NCI-H510A treated with DMSO at 0.1 percent for 48 hours (cell line): ENCODE results near the gene DOP1A.
"Not testable (repeated sequence)": the region's sequence is repeated elsewhere in the genome, so short reads cannot be mapped to it uniquely, and the experiment has no call there.

Source experiments
- DNase-seq: peaks from one replicate; lab custom pipeline; 2025; lab: John Stamatoyannopoulos, UW

The DOP1A gene

DNA sequence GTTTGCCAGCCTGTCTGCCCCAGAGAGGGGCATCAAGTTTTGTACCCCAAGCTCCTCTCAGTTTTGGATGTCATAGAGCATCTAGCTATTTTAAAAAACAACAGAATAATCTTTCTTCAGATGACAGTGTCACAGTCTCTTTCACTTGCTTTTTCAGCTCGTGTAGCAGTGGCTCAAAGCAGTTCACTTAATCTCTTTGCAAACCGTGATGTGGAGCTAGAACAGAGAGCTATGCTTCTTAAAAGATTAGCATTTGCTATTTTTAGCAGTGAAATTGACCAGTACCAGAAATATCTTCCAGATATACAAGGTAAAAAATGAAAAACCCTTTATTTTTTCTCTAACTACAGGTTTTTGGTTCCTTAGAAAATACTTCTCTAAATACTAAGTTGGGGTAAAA is 88.3 kb downstream of the DOP1A start:
- no peak for DNase-seq

DNA sequence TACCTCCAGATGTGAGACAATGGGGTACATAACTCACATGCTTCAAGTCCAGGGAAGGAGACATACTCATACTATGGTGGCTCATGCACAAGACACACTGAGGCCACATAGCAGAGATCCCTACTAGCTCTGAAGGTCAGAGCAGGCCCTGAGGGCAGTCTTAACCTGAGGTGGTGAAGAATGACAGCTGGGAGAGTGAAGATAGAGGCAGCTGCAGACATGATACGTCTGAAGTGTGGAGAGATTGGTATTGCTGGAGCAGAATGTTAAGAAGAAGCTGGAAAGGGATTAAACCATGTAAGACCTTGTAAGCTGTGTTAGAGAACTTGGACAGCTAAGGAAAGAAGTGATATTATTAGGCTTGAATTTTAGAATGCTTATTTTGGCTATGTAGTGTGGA is 92.7 kb downstream of the DOP1A start:
- DNase-seq = no peak

DNA sequence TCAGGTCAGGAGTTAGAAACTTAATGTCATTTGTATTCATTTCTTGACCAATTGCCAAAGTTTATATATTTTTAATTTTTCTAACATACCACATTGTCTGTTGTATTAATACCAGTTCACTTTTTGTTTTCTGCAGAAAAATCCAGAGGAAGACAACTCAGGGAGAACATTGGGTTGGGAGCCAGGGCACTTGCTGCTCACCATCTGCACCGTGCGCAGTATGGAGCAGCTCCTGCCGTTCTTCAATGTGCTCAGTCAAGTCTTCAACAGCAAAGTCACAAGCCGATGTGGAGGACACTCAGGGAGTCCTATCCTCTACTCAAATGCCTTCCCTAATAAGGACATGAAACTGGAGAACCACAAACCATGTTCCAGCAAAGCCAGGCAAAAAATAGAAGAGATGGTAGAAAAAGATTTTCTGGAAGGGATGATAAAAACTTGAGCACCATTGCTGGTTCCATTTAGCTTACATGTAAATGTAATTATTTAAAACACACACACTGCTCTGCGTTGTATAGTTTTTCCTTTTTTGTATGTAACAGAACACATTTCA is 100.3 kb downstream of the DOP1A start:
- no peak for DNase-seq

DNA sequence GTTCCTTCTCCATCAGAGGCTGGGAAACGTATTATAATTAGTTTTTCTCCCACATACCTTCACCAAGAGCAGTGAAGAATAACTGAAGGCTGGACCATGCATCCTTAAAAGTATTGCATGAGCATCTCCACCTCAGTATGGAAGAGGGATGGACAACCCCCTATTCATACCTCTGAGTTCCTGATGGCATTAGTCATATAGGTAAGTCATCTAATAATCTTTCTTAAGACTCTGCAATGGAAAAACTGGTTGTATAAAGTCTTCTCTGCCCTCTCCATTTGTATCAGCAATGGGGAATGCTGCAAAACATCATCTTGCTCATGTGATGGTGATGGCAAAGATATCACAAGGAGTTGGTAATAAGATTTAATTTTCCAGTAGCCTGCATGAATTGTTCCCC is 101.1 kb downstream of the DOP1A start:
- DNase-seq = no peak

DNA sequence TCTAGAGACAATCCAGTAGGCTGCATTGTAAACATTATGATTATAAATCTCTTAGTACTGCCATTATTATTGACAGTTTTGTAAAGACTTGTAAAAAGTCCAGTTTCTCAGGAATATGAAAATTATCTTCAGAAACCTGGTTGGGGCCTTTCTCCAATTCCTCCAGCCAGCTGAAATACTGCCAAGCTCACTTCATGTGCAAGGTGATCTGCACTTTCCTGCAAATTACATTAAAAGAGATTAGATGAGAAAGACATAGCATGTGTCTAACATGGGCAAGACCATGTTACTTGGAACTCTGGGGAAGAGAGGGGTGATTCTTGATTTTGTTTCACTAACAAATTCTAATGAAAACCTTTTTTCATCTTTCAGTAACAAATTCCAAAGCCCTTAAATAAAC is 101.6 kb downstream of the DOP1A start:
- DNase-seq = no peak

DNA sequence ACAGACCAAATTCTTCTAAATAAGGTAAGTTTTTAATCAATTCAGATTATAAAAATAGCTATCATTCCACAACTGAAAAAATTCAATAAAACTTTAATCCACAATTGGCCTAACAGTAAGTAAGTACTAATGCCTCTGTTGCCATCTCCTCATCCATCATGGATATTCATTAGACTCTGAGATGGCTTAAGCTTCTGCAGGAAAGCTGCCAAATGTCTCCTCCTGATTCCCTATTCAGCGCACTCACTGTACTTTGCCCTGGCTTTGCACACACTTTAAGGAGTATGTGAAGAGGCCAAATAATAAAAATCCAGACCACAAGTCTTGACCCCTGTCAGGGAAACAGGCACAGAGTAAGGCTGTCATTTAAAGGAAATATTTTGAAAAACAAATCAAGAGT is 102.0 kb downstream of the DOP1A start:
- no peak for DNase-seq

DNA sequence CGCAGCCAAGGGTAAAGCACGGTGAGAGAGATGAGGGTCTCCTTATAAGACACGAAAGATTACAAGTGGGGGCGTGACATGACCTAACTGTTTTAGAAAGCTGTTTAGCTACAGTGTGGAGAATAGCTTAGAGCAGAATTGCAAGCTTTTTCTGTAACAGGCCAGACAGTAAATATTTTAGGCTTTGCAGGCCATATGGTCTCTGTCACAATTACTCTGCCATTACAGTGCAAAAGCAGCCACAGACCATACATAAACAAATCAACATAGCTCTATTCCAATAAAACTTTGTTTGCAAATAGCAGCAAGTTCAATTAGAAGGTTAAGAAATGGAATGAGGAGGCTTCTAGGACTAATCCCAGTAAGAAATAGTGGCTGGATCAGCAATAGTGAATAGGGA is 108.8 kb downstream of the DOP1A start:
- no peak for DNase-seq

DNA sequence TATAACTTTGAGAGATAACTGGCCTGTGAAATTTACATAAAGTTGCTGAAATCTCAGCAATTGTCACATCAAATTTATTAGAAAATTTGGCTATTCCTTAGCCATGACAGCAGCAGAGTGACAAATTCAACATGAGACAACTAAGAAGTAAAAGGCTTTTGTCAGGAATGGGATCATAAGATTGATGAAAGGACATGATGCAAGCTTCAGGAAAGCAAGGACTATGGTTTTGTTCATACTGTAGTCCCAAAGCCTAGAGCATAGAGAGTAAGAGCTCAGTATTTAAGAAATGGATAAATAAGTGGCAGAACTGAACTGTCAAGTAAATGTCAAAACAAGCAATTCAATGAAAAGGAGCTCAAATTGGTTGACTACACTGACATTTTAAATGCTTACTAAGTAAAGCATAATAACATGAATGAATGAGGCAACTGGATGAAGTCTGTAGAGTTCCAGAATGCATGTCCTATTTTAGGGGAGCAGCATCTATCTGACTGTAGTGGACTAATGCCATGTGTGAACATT is 113.0 kb downstream of the DOP1A start:
- DNase-seq = no peak

DNA sequence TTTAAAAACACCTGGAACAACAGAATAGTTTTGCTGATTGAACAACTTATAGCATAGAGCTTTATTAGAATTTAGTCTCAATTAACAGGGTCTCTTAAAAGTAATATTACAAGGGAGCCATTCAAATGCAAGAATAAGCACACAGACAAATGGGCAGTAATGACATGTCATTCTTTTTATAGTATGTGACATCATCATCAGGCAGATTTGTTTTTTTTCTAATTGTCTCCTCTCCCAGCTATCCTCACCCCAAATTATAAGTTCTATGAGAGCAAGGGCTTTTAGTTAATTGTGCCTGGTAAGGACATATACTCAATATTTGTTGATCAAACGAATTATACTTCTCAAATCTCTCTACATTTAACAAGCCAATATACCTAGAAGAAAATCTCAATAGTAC is 114.6 kb downstream of the DOP1A start:
- DNase-seq = no peak

DNA sequence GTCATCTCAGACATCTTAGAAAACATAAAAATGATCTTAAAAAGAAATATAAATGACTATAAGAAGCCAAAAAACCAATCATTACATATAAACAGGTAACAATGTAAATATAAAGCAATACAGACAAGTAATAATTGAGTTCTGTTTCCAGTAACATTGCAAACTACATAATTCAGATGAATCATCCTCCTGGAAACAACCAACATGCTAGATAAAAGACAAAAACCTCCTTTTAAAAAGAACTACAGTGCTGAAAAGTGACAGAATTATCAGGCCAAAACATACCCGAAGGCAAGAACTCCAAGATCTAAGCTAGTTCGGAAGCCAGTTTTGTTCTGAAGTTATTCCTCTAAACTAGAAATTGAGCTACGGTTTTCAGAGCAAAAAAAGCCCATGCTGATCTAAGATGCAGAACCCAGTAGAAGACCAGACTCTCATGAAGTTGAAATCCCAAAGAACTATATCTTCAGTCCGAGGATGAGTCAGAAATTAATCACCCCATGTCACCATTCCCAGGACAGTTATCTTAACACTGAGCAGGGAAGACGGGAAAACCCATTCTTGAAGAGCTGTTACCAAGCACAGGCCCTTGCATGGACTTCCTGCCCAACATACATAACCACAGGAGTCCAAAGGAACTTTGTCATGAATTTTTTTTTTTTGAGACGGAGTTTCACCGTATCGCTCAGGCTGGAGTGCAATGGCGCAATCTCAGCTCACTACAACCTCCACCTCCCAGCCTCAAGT is 115.8 kb downstream of the DOP1A start:
- DNase-seq = no peak

DNA sequence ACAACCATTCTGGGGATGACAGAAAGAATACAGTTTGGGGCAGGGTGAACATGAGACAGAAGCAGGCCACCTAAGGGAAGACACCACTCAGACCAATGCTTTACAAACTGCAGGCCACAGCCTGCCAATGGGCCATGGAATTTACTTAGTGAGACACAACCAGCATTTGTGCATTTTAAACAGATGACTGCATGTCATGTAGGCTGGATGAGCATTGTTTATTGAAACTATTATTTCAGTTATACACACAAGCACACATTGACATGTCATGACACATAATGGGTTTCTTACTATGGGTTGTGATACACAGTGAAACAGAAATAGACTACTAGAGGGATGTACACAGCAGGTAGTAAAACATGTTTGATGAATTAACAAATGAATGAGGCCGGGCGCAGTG is 117.6 kb downstream of the DOP1A start:
- DNase-seq = no peak

DNA sequence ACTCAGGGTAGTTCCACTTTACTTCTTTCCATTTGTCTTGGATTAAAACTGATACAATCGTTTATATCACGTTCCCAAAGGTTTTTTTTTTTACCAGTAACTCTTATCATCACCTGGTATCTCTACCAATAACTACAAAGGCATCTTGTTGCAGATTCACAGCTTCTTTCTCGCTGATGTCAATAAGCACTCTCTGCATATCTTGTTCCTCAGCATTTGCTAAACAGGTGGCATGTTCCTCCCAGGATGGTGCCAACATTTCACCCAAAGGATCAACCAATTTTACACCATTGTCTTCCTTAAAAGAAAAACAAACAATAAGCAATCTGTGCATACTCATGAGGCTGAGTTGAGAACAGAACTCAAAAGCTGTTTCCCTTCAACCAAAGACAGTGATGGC is 121.0 kb downstream of the DOP1A start:
- DNase-seq = no peak

DNA sequence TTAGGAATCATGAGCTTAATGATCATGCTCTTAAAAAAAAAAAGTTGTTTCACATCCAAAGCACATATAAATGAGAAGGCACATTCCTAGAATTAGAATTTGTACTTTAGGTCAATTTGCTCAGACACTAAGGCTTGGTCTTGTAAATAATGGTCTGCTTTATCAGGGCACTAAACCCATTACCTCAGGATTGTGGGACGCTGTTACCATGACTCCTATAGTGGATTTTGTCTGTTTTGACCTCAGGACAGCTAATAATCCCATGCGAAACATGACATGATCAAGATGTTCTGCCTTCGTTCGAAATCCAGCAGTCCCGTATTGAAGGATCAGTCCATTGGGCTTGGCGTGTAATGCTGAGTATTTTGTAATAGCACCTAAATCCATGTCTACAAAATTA is 123.2 kb downstream of the DOP1A start:
- DNase-seq = no peak

DNA sequence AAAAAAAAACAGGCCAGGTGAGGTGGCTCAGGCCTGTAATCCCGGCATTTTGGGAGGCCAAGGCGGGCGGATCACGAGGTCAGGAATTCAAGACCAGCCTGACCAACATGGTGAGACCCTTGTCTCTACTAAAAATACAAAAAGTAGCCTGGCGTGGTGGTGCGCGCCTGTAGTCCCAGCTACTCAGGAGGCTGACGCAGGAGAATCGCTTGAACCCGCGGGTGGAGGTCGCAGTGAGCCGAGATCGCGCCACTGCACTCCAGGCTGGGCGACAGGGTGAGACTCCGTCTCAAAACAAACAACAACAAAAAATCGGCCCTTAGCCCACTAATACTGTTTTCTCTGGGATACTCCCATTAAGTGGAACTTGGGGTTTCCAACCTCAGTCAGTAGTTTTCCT is 124.5 kb downstream of the DOP1A start:
- DNase-seq = not testable (repeated sequence)

DNA sequence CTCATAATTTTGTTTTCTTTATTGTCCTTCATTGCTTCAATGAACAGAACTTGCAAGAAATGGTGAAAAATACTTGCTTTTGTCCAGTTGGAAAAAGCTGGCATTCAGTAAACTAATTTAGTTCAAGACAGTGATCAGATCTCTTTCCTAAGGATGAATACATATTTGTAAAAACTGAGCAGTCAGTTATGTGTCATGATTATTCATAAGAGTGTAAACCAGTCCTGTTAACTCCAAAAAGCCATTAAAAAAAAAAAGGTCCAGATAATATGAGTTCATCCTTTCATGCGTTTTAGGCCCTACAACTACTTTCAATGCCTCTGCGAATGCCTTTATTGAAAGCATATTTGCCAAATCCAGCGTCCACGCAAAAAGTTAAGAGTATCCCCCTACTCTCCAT is 125.0 kb downstream of the DOP1A start:
- DNase-seq = no peak

DNA sequence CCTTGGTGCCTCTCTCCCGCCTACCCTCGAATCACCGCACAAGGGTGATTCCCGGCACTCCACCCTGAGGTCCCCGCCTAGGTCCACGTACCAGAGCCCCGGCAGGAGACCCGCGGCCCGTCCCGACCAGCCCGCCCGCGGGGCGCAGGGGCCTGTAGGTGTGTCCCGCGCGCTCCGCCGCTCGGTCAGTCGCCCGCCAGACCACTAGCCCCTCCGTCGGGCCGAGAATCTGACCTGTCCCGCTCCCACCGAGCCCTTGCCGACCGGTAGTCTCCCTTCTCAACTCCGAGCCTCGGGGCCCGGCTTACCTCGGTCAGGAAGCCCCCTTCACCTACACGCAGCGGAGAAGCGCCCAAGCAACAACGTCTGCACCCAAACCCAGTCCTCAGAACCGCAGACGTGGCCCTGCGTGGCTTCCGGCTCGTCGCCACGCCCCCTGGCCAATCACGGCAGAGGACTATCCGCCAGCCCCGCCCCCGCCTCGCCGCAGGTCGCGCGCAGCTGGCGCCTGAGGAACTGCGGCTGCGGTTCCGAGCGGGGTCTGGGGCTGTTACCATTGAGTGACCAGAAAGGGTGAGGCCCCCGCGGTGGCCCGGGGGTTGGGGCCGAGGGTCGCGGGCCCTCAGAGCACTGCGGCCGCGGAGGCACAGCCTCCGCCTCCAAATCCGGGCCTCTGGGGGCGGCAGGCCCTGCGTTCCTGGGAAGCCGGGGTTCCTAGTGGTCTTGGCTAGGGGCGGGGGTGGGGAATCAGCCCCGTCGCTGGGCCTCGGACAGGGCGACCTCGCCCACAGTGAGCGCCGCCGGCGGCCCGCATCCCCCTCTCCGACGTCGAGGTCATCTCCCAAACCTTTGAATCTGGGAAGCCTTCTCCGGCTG is 125.6 kb downstream of the DOP1A start, which contains the start of the genes PGM3 and RWDD2A:
TSS of gene PGM3 (minus strand) at position 395 of the 876 bp plus-strand sequence. CDS start 2,253 bp downstream, outside the sequence.
TSS of gene RWDD2A (plus strand) at position 487 of the 876 bp plus-strand sequence. CDS start 1,095 bp downstream, outside the sequence.
- DNase-seq = peak; percentile 39

DNA sequence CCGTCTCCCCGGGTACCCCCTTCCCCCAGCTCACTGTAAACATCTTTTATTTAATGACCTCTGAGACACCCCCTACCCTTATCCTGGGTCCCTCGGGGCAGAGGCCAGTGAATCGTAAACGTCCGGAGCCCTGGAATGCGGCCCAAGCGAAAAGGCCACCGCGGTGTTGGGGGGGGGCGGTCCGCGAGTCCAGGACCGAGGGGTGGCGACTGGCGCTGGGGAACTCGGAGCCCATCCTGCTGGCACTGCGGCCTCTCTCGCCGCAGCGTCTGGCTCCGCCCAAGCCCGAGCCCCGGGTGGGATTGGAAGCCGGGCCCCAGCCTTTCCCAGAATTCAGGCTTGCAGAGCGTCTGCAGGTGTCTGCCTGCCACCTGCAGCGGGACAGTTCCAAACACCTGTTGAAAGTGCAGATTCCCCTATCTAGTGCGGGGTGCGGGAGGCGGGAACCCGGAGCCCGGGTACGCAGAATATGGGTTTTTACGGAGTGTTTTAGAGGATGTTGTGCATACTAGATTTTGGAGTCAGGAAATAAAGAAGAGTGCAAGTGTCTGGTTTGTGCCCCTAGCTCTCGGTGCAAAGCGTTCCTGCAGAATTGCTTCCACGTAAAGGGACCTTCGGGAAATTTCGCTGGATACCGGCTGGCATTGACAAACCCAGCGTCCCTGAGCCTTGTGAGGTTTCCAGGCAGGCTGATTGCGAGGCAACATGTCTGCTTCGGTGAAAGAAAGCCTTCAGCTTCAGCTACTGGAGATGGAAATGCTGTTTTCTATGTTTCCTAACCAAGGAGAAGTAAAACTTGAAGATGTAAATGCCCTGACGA is 126.5 kb downstream of the DOP1A start:
- DNase-seq = peak; percentile 14

DNA sequence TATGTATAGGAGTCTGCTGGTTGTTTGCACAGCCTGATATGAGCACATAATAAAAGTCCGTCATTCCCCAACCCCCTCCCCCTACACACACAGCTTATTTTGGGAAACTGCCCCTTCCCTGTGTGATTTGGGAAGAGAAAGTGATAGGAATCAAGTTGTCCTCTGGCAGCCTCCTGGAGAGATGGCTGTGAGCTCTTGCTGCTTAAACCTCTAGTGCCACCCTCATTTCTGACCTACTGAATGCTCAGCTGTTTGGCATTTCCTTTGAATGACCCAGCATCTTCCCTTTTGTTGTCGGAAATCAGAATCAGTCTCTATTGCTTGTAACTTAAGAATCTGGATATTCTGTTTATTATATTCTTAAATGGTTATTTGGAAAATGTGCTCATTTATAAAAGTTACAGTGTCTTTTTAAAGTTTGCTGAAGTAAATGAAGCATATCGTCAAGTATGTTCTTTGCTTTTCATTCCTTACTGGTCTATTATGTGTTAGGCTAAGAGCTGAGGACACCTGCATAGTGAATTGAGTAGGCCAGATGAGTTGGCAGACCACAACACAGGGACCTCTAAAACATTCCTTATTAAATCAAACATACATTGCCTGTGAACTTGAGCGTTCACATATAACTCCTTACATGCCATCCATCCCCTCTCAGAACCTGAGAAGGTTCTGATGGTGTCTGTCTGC is 131.2 kb downstream of the DOP1A start:
- no peak for DNase-seq

DNA sequence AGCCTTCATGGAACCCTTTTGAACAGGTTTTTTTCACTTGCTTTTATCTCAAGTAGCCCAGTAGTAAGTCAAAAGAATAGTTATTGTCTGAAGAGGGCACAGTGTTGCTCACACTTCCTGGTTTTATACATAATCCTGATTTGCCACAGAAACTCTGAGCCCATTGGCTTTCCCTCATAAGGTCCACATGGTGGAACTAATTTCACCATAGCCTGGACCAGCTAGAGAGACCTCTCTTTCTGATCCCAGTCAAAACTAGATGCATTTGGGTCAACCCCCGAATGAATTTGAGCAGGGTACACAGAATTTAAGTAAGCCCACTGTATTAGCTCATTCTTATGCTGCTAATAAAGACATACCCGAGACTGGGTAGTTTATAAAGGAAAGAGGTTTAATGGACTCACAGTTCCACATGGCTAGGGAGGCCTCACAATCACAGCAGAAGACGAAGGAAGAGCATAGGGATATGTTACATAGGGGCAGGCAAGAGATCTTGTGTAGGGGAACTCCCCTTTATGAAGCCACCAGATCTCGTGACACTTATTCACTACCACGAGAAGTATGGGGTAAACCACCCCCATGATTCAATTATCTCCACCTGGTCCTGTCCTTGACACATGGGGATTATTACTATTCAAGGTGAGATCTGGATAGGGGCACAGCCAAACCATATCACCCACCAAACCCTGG is 131.8 kb downstream of the DOP1A start:
- no peak for DNase-seq

DNA sequence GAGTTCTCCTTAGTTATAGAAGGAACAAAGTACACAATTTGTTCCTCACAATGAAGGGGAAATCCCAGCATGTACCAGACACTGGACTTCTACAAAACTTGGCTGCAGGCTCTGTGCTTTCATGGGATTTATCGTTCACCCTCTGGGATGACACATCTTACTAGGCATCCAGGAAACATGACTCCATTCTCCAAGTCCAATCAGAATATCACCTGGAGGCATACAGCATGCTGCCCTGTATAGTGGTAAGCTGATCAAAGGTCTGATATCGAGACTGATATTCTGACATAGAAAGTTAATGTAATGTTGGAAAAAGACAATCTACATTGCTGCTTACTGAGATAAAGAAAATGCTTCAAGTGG is 132.4 kb downstream of the DOP1A start:
- no peak for DNase-seq

DNA sequence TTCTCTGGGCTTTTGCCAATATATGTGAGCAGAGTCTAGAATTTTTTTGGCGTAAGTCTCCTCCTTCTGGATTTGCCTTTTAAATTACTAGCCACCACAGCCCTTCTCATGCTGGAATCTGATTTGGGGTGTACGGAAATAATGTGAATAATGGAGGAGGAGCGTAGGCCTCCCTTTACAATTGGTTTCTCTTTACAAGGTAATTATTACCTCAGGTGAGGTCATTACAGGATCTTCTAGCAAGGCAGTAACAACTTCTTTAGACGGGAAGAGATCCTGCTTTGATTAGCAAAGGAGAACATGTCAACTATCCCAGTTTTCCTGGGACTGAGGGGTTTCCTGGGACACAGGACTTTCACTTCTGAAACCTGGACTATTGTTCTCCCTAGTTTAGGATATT is 134.6 kb downstream of the DOP1A start:
- no peak for DNase-seq
